Endothelial cell of umbilical vein (primary cell): ENCODE measurements around the gene MAP4K3. TPM values are rescaled to one million over a fixed set of nuclear protein-coding genes. Genes with fewer than 3 reads are reported as not detected.

ENCODE experiments used
- BruUV-seq: library from RNA; stranded (reverse); fragments of 400-500 nt; replicated peaks from 2 replicates; lab custom pipeline; 2021; lab: Mats Ljungman, UMichigan
- CTCF ChIA-PET: fragments of 300-600, 350-600 bp; sonication (Branson Sonifier 250); formaldehyde crosslinking; loops from one replicate; lab custom pipeline; 2021; ENCODE audit warnings: antibody characterized with exemption, inconsistent platforms; lab: Charles Lee
- POLR2A ChIA-PET: fragments of 300-600, 350-600 bp; sonication (Branson Sonifier 250); formaldehyde crosslinking; loops from one replicate; lab custom pipeline; 2021; ENCODE audit warnings: antibody characterized with exemption, inconsistent platforms; lab: Charles Lee
- DNase-seq: peaks from one replicate; pipeline ENCODE4 v3.0.0-alpha.2; 2011; ENCODE audit warnings: low read depth, low spot score
- FAIRE-seq: peaks from 2 replicates; lab custom pipeline; 2011; peaks lifted over from hg19 to GRCh38; lab: Jason Lieb, UNC
- H2AFZ ChIP-seq: 2 replicates; pipeline ENCODE4 v1.6.0; 2012; ENCODE audit warnings: low read depth, low read length, control low read depth, inconsistent platforms
- H3K27ac ChIP-seq: 2 replicates; pipeline ENCODE4 v1.5.1; 2011; ENCODE audit warnings: low read depth, mild to moderate bottlenecking, control low read depth, low read length, moderate library complexity; ENCODE audit not compliant: insufficient read depth
- H3K27me3 ChIP-seq, 2 experiments: 2 replicates each; pipeline versions ENCODE4 v1.6.0 to v1.6.1; 2011; ENCODE audit warnings: low read length in 2 of 2, mixed read lengths in 1 of 2; ENCODE audit not compliant: control insufficient read depth in 2 of 2, insufficient read depth in 2 of 2
- H3K36me3 ChIP-seq, 2 experiments: 2 replicates in 1 of 2; 3 replicates in 1 of 2; pipeline ENCODE4 v1.5.1; 2011; ENCODE audit warnings: low read length in 2 of 2, mild to moderate bottlenecking in 1 of 2, moderate library complexity in 1 of 2; ENCODE audit not compliant: control insufficient read depth in 2 of 2, insufficient read depth in 2 of 2; ENCODE audit errors: extremely low read depth in 1 of 2
- H3K4me1 ChIP-seq: 3 replicates; pipeline ENCODE4 v1.5.1; 2011; ENCODE audit warnings: mild to moderate bottlenecking, low read length; ENCODE audit not compliant: control insufficient read depth, insufficient read depth; ENCODE audit errors: extremely low read depth
- H3K4me2 ChIP-seq: 2 replicates; pipeline ENCODE4 v1.6.1; 2011; ENCODE audit warnings: low read length, control low read depth, mixed read lengths; ENCODE audit not compliant: insufficient read depth
- H3K4me3 ChIP-seq, 3 experiments: fragments of 200-600 bp in 1 of 3; sonication (generic), shearing (Covaris generic) in 1 of 3; replicated peaks in 1 of 3; 2 replicates each; pipeline ENCODE4 v1.5.1; 2011 to 2016; ENCODE audit warnings: control low read depth in 3 of 3, low read length in 3 of 3, mild to moderate bottlenecking in 2 of 3, inconsistent platforms in 1 of 3, low read depth in 1 of 3, moderate library complexity in 1 of 3; ENCODE audit not compliant: insufficient read depth in 1 of 3
- H3K79me2 ChIP-seq: 2 replicates; pipeline ENCODE4 v1.6.0; 2012; ENCODE audit warnings: low read length, inconsistent platforms; ENCODE audit not compliant: control insufficient read depth, insufficient read depth
- H3K9ac ChIP-seq: replicated peaks from 2 replicates; pipeline ENCODE3; 2011; ENCODE audit warnings: low read length, control low read depth; ENCODE audit not compliant: insufficient read depth; ENCODE audit errors: extremely low read depth
- H3K9me1 ChIP-seq: replicated peaks from 3 replicates; pipeline ENCODE4 v1.6.0; 2011; ENCODE audit warnings: mild to moderate bottlenecking, low read length; ENCODE audit not compliant: control insufficient read depth, insufficient read depth; ENCODE audit errors: extremely low read depth
- H3K9me3 ChIP-seq: replicated peaks from 2 replicates; pipeline ENCODE4 v1.5.1; 2012; ENCODE audit warnings: low read length, inconsistent platforms; ENCODE audit not compliant: control insufficient read depth, insufficient read depth
- H4K20me1 ChIP-seq: replicated peaks from 2 replicates; pipeline ENCODE3; 2011; ENCODE audit warnings: mild to moderate bottlenecking, low read length; ENCODE audit not compliant: control insufficient read depth, insufficient read depth; ENCODE audit errors: extremely low read depth
- CTCF ChIP-seq, 2 donors: IDR thresholded peaks; 1 replicate in 1 of 2; 2 replicates in 1 of 2; pipeline ENCODE4 v1.5.1; 2011; ENCODE audit warnings: low read length in 2 of 2, mild to moderate bottlenecking in 2 of 2, moderate library complexity in 2 of 2, control low read depth in 1 of 2, inconsistent platforms in 1 of 2, low read depth in 1 of 2; ENCODE audit not compliant: insufficient read depth in 1 of 2; ENCODE audit errors: extremely low read depth in 1 of 2
- EZH2 ChIP-seq: IDR thresholded peaks from 2 replicates; pipeline ENCODE4 v1.6.1; 2012; ENCODE audit warnings: borderline replicate concordance, low read depth, mild to moderate bottlenecking, moderate library complexity, low read length, inconsistent platforms; ENCODE audit not compliant: severe bottlenecking
- FOS ChIP-seq: IDR thresholded peaks from 2 replicates; pipeline ENCODE4 v1.6.1; 2011; ENCODE audit warnings: mild to moderate bottlenecking, low read length, moderate library complexity, borderline replicate concordance; ENCODE audit not compliant: insufficient read depth
- GATA2 ChIP-seq: IDR thresholded peaks from 2 replicates; pipeline ENCODE4 v1.7.0; 2011; ENCODE audit warnings: low read depth, mild to moderate bottlenecking, moderate library complexity, mixed read lengths, low read length; ENCODE audit not compliant: insufficient read length, insufficient read depth
- JUN ChIP-seq: IDR thresholded peaks from 2 replicates; pipeline ENCODE4 v1.6.1; 2011; ENCODE audit warnings: borderline replicate concordance, low read depth; ENCODE audit not compliant: insufficient read length, insufficient read depth
- MAX ChIP-seq: IDR thresholded peaks from 2 replicates; pipeline ENCODE4 v1.6.1; 2011; ENCODE audit not compliant: insufficient read depth, insufficient read length
- MYC ChIP-seq: IDR thresholded peaks from one replicate; pipeline ENCODE4 v1.6.1; 2011; ENCODE audit warnings: mild to moderate bottlenecking, low read depth, low read length
- POLR2A ChIP-seq: IDR thresholded peaks from 2 replicates; pipeline ENCODE4 v1.6.1; 2012; ENCODE audit warnings: low read depth, mild to moderate bottlenecking, control low read depth, low read length
- POLR2AphosphoS5 ChIP-seq: IDR thresholded peaks from 2 replicates; pipeline ENCODE4 v1.6.1; 2012; ENCODE audit warnings: low read depth, mild to moderate bottlenecking, control low read depth, low read length, moderate library complexity; ENCODE audit not compliant: insufficient read depth
- dilution Hi-C: fragments of 300-500 bp; cut with MboI; formaldehyde crosslinking; loops from one replicate; pipeline ENCODE4 v1.15.0; 2019; ENCODE audit warnings: low sequenced_read_pairs; ENCODE audit not compliant: extremely low pct_ligation_motif_present
- intact Hi-C: fragments of 100-400 bp; cut with micrococcal nuclease; formaldehyde crosslinking; loops from one replicate; pipeline ENCODE4 v1.10.0; 2022
- polyA plus RNA-seq, 4 experiments: library from polyadenylated mRNA; depleted of rRNA in 3 of 4; stranded (reverse) in 3 of 4; unstranded in 1 of 4; fragments of >200 nt; gene quantifications; 2 replicates each; pipeline versions ENCODE4 v1.2.1 to v1.2.3, GENCODE V29; 2011 to 2012; ENCODE audit warnings: missing spikeins in 1 of 4
- total RNA-seq: library from RNA; stranded (reverse); gene quantifications from 2 replicates; pipeline ENCODE4 v1.2.3, GENCODE V29; 2021

Gene MAP4K3
- total and polyA plus RNA-seq, 2 donors (not counting 3 experiments of a cell fraction or from before 2014, with no cell fraction given) = 8.0 to 45.9 TPM

- intact Hi-C loops = no loop called here
- Histone ChIP-seq H3K27ac (no peak overlapping the region), H3K4me3 (no peak overlapping the region), H3K9me1 (no peaks in the 10 kb centered on the region), H2AFZ (no peak overlapping the region), H3K79me2 (no peaks in the 10 kb centered on the region), H3K9ac (no peak overlapping the region), H3K4me2 (no peak overlapping the region), H3K9me3 (no peaks in the 10 kb centered on the region), H4K20me1 (no peaks in the 10 kb centered on the region), H3K4me1 (no peaks in the 10 kb centered on the region), H3K36me3 (no peaks in the 10 kb centered on the region), H3K27me3 (no peaks in the 10 kb centered on the region)
- dilution Hi-C loops = no loop called here
- no peak for TF ChIP-seq MYC
- no peak for TF ChIP-seq POLR2AphosphoS5
- TF ChIP-seq JUN = no peak
- TF ChIP-seq CTCF (IDR thresholded peaks at IDR 0.05; ENCODE audit: extremely low read depth in 1 of 2, insufficient read depth in 1 of 2, low read depth in 1 of 2, low read length in 2 of 2) = no peak
- no peak for TF ChIP-seq FOS
- no peak for TF ChIP-seq POLR2A
- TF ChIP-seq MAX = no peak
- TF ChIP-seq GATA2 = no peak
- no peak for TF ChIP-seq EZH2
- FAIRE-seq = no peak
- ChIA-PET CTCF (no interaction called here), POLR2A (no interaction called here)
- DNase-seq = no peak
- no TSS peak for BruUV-seq
These were observed 219.9 kb downstream of the MAP4K3 start for GRCh38 chr2:39217192-39217550.
